ENCODE measurements around the gene VPS35L.

The VPS35L gene

DNA sequence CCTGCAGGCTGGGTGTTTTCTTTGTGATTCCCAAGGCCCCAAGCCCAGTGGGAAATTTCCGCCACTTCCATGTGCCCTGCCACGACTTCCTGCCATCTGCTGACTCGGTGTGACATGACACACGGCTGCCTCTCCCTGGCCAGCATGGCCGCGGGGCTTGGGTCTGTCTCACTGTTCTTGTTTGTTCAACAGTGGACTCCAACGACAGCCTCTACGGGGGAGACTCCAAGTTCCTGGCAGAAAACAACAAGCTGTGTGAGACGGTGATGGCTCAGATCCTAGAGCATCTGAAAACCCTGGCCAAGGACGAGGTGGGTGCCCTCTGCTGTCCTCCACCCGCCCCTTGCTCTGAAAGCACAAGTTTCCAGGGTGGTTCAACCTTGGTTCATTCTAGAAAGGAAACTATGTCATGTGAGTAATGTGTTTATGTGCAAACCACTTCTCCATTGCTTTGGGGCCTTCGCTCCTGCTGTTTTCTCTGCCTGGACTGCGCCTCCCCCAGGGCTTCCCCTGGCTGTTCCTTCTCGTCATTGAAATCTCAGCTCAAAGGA lies 135.7 kb downstream of the VPS35L start:
- POLR2A ChIA-PET = interaction anchor here (0.6 kb wide), 1 partner anchor 75 kb away, joined by 3 read pairs; no protein-coding TSS in a partner anchor
- CTCF ChIA-PET = no interaction called here
- no peak for TF ChIP-seq CTCF (IDR thresholded peaks at IDR 0.05; ENCODE audit: insufficient read depth, low read length, missing control alignments)
- no peak for DNase-seq (ENCODE audit: low read depth, low spot score)
- H3K4me3 ChIP-seq (ENCODE audit: low read depth, low read length) = no peak overlapping the region

DNA sequence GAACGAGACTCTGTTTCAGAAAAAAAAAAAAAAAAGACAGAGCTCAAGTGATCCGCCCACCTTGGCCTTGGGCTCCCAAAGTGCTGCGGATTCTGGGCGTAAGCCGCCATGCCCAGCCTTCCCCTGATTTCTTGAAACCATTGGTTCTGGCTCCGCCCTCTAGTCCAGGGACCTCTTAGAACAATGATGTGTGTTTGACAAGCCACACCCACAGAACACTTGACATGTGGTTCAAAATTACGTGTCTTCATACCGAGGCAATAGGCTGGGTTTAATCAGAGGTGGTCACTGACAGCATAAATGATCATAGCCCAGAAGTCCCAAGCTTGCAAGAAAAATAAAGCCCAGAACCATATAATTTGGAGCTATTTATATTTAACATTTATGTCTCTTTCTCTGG lies 139.5 kb downstream of the VPS35L start:
- ChIA-PET POLR2A (no interaction called here), CTCF (interaction anchor here (1.2 to 1.7 kb wide), 4 partner anchors 10 to 192 kb away, joined by 3 to 5 read pairs (median 4); partner anchors contain the start of gene GPRC5B)
- H3K4me3 ChIP-seq (ENCODE audit: low read depth, low read length) = no peak overlapping the region
- no peak for DNase-seq (ENCODE audit: low read depth, low spot score)
- no peak for TF ChIP-seq CTCF (IDR thresholded peaks at IDR 0.05; ENCODE audit: insufficient read depth, low read length, missing control alignments)

- DNase-seq (ENCODE audit: low read depth, low spot score) = peak; percentile 65
- CTCF ChIA-PET = interaction anchor here (0.8 to 1.7 kb wide), 4 partner anchors 8 to 191 kb away, joined by 3 to 8 read pairs (median 4); no protein-coding TSS in a partner anchor
- TF ChIP-seq CTCF (IDR thresholded peaks at IDR 0.05; ENCODE audit: insufficient read depth, low read length, missing control alignments) = no peak
- H3K4me3 ChIP-seq (ENCODE audit: low read depth, low read length) = no peak overlapping the region
- POLR2A ChIA-PET = interaction anchor here (0.6 to 1.1 kb wide), 5 partner anchors 12 to 149 kb away, joined by 3 to 5 read pairs (median 3); partner anchors contain the start of genes IQCK and KNOP1
Measured at GRCh38 chr16:19696328-19696727, 140.8 kb downstream of the VPS35L start.

DNA sequence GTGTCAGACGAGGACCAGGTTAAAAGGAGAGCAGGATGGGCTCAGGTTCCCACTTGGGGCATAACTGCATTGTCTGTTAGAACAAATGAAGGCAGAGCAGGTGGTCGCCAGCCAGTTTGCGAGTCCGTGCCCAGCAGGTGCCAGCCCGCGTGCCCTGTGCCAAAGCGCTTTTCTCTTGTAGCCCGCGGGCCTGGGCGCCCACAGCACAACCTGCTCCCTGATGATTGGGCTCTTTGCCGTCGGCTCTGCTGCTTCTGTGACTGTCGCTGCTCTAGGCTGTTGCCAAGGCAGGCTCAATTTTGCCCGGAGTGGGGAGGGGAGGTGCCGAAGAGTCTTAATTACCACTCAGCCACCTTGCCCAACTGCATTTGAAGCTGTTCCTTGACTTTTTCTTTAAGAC lies 141.5 kb downstream of the VPS35L start:
- no peak for DNase-seq (ENCODE audit: low read depth, low spot score)
- no peak overlapping the region for H3K4me3 ChIP-seq (ENCODE audit: low read depth, low read length)
- ChIA-PET CTCF (interaction anchor here (1.3 kb wide), 1 partner anchor 190 kb away, joined by 8 read pairs; no protein-coding TSS in a partner anchor), POLR2A (interaction anchor here (0.6 to 1.1 kb wide), 5 partner anchors 13 to 465 kb away, joined by 3 to 5 read pairs (median 3); partner anchors contain the start of genes IQCK and KNOP1)
- TF ChIP-seq CTCF (IDR thresholded peaks at IDR 0.05; ENCODE audit: insufficient read depth, low read length, missing control alignments) = no peak

- no peak overlapping the region for H3K4me3 ChIP-seq (ENCODE audit: low read depth, low read length)
- ChIA-PET CTCF (interaction anchor here (0.5 kb wide), 1 partner anchor 99 kb away, joined by 3 read pairs; no protein-coding TSS in a partner anchor), POLR2A (no interaction called here)
- no peak for DNase-seq (ENCODE audit: low read depth, low spot score)
- TF ChIP-seq CTCF (IDR thresholded peaks at IDR 0.05; ENCODE audit: insufficient read depth, low read length, missing control alignments) = no peak
Measured at GRCh38 chr16:19697756-19698318, 142.3 kb downstream of the VPS35L start.
